Measurements from ENCODE around the gene XRRA1.

XRRA1 gene

GRCh38 chr11:74824285-74824982 lies 124.5 kb downstream of the XRRA1 start:
- H3K4me3 ChIP-seq (replicated peaks; ENCODE audit: low read depth, low read length): no peak overlapping the region
- TF ChIP-seq CTCF (IDR thresholded peaks at IDR 0.05; ENCODE audit: low read length, missing control alignments): no peak
- DNase-seq (ENCODE audit: low read depth): no peak

- TF ChIP-seq CTCF (IDR thresholded peaks at IDR 0.05; ENCODE audit: low read length, missing control alignments): no peak
- DNase-seq (ENCODE audit: low read depth): peak; percentile 75
- H3K4me3 ChIP-seq (replicated peaks; ENCODE audit: low read depth, low read length): no peak overlapping the region
Observed at GRCh38 chr11:74822170-74822569, 126.7 kb downstream of the XRRA1 start.

- no peak for TF ChIP-seq CTCF (IDR thresholded peaks at IDR 0.05; ENCODE audit: low read length, missing control alignments)
- DNase-seq (ENCODE audit: low read depth): peak; percentile 96
- no peak overlapping the region for H3K4me3 ChIP-seq (replicated peaks; ENCODE audit: low read depth, low read length)
Observed at GRCh38 chr11:74820763-74821162, 128.1 kb downstream of the XRRA1 start.

GRCh38 chr11:74819400-74819799 lies 129.5 kb downstream of the XRRA1 start:
- TF ChIP-seq CTCF (IDR thresholded peaks at IDR 0.05; ENCODE audit: low read length, missing control alignments): no peak
- DNase-seq (ENCODE audit: low read depth): peak; percentile 49
- H3K4me3 ChIP-seq (replicated peaks; ENCODE audit: low read depth, low read length): no peak overlapping the region

GRCh38 chr11:74818283-74818946 lies 130.5 kb downstream of the XRRA1 start:
- DNase-seq (ENCODE audit: low read depth): peak; percentile 11
- no peak overlapping the region for H3K4me3 ChIP-seq (replicated peaks; ENCODE audit: low read depth, low read length)
- TF ChIP-seq CTCF (IDR thresholded peaks at IDR 0.05; ENCODE audit: low read length, missing control alignments): no peak

- no peak for TF ChIP-seq CTCF (IDR thresholded peaks at IDR 0.05; ENCODE audit: low read length, missing control alignments)
- H3K4me3 ChIP-seq (replicated peaks; ENCODE audit: low read depth, low read length): no peak overlapping the region
- no peak for DNase-seq (ENCODE audit: low read depth)
Observed at GRCh38 chr11:74816664-74817063, 132.2 kb downstream of the XRRA1 start.
